Stimulated activated CD4-positive, alpha-beta T cell treated with anti-CD3 and anti-CD28 coated beads, Interleukin-4, amount 100 ng/mL, for 4 hours (primary cell): ENCODE results near the gene SEMA4D.

Experiments used
- DNase-seq, 2 experiments: peaks; one replicate each; pipeline ENCODE4 v3.0.0-alpha.2; 2020

The SEMA4D gene

DNA sequence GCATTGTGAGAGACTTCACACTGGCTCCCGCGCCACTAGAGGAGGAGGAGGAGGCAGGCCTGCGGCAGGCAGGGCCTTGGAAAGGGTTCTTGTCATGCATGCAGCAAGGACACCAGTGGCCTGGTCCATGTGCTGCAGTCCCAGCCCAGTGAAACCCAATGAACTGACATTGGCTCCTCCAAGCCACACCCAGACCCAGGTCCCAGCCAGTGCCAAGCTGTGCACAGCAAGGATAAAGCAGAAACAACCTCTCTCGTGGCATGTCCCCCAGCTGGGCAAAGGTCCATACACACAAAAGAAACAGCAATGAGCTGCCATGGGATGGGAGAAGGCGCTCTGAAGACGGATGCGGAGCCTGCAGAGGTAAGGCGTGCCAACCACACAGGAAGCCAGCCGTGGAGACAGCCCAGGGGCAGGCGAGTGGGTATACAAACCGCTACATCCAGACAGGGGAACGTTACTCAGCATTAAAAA lies 89.2 kb downstream of the SEMA4D start:
- DNase-seq, result peak in 1 of 2 experiments; percentile 72

DNA sequence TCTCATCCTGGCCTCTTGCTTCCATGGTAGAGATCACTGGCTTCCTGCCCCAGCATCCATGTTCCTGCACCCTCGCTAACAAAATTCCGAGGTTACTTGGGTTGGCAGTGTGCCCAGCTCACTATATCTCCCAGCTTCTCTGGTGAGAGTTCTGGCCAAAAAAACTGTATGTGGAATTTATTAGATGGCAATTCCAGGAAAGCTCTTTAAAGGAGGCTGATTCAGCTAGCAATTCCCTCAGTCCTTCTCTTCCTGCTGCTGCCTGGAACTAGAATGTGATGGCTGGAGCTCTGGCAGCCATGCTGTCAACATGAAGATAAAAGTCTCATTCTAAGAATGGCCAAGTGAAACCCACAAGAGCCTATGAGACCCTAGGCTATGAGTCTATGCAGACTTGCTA lies 90.8 kb downstream of the SEMA4D start:
- DNase-seq, result no peak

DNA sequence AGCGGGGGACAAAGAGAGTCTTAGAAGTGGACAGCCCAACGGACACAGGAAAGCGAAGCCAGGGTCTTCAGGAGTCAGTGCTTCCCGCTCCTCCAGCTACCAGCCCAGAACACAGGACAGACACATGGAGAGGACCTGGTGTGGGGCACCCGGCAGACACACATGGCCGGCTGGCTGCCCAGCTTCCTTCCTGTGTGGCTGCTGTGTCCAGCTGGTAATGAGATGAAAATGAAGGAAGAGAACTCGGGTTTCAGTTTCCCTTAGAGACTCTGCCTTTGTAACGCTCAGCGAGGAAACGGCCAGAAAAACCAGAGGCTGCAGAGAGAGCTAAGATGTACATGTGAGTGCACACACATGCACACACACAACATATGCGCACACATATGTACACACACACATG lies 92.1 kb downstream of the SEMA4D start:
- no peak for DNase-seq

DNA sequence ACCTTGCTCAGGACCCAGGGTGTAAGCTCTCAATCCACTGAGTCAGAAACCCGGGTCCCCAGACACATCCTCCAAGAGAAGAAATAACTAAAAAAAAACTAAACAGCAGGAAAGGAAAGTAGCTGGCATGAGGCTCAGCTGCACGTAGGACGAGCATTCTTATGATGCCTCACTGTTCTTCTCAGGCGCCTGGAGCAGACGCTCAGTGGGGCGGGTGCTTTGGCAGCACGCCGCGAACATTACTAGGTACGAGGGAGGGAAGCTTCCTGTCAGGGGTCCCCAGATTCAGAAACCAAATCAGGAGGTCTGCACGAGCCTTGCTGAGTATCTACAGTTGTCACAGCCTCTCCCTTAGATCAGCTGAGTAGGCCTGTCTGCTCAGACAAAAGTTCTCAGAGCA lies 93.8 kb downstream of the SEMA4D start:
- no peak for DNase-seq

DNA sequence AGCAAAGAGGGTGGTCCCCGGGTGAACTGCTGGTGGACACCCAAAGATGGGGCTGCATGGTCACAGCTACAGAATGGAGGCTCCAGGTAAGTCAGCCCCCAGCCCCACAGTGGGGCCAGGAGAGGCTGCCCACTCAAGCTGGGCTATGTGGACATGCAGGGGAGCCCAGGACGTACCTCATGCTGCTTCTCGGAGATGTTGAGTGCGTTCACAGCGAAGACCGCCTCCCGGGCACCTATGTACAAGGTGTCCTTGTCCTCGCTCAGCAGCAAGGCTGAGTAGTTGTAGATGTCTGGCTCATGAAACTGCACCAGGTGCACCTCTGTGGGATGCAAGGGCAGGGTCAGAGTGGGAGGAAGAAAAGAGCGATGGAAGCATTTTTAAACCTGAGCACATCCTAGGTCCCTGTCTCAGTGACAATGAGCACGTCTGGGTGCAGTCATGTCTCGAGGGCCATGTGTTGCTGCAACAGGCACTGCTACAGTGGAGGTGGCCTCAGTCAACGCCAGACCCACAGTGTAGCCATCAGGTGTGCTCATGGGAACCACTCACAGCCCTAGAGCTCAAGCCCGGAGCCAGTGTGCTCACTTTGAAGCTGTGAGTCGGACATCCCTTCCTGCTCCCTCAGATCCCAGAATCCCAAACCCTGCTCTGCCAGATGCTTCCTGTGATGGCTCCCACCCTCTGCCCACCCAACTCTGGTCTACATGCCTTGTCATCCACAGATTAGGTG lies 95.1 kb downstream of the SEMA4D start:
- DNase-seq, result no peak

DNA sequence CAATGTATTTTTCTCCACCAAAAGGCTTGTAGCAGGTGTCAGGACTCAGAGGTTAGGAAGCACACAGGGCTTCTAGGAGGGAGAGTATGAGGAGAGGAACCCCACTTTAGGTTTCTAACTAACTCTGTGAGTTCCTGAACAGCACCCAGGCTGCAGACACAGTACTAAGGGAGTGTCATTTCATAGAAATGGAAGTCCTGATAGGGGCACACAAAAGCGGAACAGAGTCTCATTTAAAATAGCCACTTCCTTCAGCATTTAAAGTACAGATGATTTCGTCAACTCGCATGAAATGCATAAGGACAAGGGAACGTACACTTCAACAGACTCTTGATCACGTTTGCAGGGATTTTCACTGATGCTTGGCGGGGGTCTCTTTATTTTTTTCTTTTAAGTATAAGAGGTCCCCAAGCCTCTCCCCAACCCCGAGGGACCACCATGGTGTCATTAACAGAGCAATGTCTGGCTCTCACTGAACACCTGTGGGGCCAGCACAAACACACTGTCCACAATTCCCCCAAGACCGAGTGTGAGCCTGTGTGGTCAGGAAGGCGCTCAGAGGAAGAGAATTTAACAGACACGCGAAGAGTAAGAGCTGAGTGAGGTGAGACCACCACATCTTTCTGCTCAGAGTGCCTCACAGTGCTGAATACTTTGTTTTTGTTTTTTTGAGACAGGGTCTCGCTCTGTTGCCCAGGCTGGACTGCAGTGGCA lies 97.4 kb downstream of the SEMA4D start:
- DNase-seq, result no peak

DNA sequence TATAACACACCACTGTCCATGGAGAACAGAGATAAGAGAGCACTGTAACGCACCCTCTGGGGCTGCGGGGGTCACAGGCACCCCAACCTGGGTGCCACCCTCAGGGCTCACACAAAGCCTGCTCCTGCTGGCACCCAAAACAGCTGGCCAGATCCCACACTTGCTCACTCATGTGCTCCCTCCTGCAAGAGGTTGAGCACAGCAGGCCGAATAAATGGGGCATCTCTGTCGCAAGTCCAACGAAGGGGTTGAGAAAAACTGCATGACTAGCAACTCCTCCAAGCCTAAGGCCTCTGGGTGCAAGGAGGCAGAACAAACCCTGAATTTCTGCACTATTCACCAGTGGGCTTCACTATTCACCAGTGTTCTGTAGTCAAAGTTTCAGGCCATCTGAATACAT lies 99.3 kb downstream of the SEMA4D start:
- no peak for DNase-seq

DNA sequence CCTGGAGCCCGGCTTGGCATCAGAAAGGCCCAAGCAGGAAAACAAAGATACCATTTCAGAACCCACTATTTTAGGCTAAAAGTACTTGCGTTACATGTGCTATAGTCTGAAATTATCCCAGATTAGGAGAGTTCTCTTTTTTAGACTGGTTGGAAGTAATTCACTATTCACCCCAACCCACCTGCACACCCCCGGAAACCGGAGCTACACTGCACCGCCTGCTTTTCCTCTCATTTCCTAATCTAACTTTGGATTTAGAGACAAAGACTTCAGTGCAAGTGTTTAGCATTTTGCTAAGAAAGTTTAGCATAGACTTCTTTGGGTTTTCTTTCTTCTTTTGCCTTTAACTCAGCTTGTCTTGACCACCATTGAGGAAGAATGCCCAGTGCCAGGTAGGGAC lies 100.4 kb downstream of the SEMA4D start:
- no peak for DNase-seq

DNA sequence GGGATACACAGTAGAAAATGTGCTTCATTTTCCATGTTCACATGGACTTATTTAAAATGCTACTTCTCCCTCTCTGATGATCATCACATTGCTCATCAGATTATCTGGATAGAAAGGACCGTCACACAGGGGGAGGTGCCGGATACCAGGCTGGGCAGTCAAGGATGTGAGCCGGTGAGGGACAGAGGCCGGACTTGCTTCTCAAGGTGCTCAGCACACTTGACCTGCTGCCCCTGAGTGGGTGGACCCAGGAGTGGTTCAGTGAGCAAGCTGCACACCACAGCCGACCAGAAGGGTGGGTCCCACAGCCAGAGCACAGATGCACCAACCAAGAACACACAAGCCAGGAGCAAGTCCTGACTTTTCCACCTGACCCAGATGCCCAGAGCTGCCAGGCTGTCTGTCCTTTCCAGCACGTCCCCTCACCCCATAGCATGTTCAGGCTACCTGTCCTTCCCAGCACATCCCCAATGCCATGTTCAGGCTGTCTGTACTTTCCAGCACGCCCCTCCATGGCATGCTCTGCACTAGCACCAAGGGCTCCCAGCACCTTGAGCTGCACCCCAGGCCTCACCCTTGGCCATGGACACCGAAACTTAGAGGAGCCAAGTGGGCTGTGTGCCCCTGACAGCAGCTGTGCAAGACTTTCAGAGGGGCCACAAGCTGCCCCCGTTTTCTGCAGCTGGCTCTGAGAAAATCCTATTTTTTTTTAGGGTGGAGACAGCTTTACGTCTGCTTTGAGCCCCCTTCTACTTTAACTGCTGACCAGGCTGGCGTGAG lies 101.8 kb downstream of the SEMA4D start:
- no peak for DNase-seq

DNA sequence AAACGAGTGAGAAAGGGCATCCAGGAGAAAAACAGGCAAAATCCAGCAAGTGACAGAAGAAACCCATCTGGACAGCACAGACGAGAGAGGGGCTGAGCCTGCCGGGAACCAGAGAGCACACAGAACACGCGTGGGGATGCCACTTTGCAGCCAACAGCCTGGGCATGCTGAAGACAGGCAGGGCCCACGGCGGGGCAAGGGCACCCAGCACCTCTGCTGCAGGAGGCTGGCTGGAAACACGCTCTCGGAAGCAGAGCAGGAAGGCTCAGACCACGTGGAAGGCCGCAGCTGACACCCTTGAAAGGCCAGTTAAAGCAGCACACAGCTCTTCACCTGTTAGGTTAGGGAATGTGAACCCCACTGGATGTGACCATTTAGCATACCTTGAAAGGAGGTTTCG lies 103.5 kb downstream of the SEMA4D start:
- no peak for DNase-seq

DNA sequence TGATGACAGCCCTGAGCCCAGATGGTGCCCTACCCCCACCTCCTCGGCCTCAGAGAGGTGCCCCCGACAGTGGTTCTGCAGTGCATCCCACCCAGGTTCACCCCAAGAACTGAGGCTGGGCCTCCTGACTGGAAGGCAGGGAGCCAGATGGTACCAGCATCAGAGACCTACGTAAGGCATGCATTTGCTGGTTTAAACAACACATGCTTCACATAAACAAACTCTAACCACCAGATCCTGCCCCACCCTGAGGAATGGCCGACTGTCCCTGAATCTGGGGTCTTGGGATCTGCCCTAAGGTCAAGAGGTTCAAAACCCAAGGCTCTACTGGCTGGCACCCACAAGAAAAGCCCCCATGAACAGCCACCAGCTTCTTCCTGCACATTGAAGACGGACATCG lies 106.3 kb downstream of the SEMA4D start:
- no peak for DNase-seq

DNA sequence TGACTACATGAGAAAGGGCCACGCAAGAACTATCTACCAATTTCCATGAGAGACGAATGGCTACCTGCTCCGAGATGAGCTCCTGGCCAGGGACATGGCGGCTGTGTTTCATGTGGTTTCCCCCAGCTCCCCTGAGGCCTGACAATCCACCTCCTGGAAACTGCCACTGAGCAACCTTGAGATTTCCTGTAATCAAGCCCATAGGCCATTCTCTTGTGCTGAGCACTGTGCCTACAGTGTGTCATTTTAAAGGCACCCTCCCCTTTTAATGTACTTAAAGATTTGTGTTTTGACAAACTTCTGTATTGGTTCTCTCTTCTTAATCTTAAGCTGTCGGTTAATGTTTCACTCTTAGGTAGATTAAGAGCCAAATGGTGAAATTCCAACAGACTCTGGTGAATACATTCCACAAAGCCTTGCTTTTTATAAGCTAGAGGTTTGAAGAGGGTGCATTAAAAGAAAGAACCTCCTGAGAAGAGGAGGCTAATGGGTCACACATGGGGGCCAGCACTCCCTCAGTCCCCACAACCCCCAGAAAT lies 107.3 kb downstream of the SEMA4D start:
- no peak for DNase-seq

DNA sequence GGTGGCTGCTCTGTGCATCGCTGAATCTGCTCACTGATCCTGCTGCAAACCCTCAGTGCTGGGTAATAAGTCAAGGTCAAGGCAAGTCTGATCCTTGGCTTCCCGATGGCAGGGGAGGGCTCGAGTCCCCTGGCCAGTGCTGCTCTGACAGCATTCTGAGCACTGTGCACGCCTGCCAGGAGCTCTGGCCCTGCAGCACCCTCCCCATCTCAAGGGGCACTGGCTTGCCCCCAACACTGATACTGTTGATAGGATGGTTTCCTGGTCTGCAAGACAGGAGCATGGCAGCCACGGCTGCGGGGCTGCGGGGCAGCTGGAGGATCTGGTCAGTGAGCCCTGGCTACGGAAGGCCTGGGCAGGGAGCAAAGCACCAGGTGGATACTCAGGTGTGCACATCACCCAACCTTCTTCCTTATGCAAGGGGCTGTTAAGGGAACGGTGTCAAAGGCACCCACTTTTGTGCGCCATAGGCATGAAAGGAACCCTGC lies 107.8 kb downstream of the SEMA4D start:
- no peak for DNase-seq

DNA sequence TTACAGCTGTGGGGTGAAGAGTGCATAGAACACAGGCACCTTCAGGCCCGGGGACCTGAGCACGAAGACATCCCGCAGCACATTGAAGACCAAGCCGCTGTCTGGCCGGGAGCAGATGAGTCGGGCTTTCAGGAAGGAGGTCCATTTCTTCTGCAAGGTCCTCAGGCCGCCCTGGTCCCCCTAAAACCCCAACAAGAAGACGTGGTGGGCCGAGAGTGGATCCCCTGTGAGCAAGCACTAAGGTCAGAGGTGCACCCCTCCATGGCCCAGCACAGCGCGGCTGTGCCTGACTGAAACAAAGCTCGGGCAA lies 109.1 kb downstream of the SEMA4D start:
- DNase-seq, result no peak

DNA sequence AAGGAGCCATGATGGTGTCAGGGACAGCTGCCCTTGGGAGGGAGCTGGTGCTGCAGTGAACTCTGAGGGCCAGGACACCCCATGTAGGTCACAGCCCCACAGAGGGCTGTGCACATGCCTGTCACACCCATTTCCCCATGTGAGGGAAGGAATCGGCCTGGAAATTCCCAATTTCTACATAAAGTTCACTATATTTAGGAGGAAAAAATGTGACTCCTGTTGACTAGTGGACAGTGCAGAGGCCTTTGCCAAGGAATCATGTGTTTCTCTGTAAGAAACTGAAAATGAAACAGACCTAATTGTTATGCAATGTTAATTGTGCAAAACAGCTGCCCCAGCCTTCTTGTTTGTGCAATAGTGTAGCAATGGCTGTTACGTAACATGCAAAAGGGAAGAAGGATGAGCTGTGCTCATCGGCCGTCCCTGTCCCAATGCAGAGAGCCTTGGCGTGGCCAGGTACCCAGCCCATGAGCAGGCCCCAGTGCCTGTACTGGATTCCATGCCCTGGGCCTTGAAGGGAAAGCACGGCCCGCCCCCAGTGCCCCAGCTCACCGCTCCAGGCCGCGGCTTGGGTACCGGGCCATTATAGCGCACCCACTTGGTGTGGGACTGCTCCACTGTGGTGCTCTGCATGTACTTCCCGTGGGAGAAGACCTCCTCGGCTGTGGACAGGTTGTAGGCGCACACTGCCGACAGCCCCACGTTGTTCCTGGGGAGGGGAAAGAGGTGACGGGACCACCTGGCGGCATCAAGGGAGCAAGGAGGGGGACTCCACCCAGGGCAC lies 109.6 kb downstream of the SEMA4D start:
- no peak for DNase-seq

DNA sequence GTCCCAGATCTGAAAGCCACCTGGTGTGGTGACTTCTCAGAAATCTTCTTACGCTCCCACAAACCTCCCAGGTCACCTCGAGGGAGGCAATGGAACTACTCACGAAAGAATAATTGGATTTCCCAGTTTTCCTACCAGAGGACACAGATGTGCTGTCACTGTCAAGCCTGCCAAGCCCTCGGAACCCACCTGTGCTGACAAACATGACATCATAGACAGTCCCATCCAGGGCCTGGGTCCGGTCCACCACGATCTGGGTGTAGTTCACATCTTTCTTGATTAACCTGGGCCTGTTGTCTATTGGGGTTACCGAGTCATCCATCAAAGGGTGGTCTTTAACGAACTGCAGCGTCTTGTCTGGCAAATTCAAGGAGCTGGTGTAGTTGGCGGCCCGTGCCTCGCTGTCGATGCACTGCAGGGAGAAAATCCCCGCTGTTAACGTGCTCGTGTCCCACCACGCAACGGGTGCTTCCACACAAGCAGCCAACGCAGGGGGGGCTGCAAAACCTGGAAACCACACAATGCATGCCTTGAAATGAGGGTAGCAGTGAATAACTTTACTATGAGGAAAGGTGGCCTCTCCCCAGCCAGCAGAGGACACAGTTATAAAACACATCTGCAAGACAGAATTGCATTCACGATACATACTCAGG lies 110.6 kb downstream of the SEMA4D start:
- no peak for DNase-seq

DNA sequence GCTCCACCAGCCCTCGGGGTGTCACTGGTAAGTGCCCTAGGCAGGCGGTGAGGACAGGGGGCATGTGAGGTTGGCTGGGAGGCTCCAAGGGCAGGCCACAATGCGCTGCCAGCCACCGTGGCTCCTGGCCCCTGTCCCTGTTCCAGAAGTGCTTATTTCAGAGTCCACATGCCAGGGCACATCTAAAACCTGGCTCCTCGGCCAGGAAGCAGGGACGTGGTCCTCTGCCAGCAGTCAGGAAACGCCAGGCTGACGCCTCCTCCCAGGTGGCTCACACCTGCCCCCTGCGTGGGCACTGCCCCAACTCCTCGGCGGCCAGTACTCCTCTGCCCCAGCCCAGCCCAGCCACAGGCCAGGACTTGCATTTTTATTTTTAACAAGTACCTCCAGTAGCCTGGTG lies 111.1 kb downstream of the SEMA4D start:
- DNase-seq, result no peak

DNA sequence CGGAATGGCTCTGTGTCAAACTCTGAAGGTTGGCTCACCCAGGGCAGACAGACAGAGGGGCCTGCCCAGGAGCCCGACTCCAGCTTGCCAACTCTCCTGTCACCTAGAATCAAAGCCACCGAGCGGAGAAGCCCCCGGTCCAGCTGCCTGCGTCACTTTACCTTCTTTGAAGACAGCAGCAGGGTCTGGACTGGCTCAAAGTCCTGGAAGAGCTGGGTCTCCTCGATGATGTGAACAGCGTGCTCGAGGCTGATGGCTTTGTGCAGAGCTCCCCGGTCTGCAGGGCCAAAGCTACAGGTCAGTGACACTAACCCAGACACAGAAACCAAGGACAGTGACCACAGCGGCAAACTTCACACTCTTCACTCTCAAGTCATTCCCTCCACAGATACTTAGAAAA lies 111.7 kb downstream of the SEMA4D start:
- DNase-seq, result no peak

DNA sequence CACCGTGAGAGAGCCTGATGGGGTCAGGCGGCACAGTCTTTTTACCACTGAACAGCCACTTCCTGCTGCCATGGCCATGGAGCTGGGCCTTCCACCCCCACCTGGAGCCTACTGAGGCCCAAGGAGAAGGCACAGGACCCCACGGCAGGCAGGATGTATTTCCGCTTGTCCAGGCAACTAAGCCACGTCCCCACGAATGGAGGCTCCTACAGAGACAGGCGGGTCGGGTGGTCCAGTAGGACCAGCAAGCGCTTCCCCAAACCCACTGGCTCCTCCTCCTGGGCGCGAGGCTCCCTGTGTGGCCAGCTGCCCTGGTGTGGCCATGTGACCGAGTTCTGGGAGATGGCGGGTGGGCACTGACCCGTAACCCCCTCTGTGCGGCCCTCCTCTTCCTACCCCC lies 113.1 kb downstream of the SEMA4D start:
- DNase-seq, result no peak

DNA sequence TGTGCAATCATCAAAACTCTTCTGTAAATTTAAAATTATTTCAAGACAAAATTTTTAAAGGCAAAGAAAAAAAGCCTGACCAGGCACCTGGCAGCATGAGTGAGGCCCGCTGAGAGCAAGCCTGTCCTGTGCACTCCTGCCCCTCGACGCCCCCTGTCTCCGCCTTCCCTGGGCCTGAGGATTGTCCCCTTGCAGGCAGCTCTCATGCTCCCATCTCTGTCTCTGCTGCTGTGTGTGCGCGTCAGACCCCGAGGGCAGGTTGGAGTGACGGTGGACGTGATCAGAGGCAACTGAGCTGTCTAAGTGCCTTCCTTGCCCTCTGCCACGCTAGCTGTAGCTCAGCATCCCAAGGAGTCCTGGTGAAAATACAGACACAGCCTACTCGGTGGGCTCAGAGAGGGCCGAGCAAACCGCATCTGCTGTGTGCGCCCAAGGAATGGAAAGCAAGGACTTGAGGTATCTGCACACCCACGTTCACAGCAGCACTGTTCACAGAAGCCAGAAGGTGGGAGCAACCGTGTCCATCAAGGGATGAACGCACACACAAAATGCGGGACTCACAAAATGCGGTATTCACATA lies 114.1 kb downstream of the SEMA4D start:
- DNase-seq, result no peak

DNA sequence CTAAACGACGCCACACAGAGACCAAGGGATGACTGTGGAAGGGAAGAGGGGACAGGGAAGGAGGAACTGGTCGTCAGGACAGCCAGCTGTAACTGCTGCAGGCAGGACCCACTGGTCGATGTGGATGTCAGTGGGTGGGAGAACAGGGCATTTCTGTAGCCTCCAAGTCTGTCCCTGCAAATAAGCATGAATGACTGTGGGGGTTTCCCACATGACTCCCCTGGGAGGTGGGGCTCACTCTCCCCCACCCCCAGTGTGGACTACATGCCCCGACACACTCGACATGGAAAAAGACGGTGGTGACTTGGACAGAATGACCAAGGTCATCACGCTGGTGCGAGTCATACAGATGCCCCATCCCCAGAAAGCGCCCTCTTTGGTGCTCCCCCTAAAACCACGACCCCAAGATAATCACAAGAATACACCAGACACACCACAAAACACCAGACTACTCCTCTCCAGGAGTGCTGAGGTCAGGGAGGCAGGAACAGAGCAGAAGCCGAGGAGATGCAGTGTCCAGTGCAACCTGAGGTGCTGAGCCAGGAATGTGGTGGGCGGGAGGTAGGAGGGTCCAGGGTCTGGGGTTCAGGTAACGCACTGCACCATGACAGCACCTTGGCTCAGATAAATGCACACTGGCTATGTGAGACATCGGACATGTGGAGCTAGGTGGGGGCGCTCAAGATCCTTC lies 114.7 kb downstream of the SEMA4D start:
- no peak for DNase-seq
